Measurements from ENCODE around the gene TMEM178B.

DNA sequence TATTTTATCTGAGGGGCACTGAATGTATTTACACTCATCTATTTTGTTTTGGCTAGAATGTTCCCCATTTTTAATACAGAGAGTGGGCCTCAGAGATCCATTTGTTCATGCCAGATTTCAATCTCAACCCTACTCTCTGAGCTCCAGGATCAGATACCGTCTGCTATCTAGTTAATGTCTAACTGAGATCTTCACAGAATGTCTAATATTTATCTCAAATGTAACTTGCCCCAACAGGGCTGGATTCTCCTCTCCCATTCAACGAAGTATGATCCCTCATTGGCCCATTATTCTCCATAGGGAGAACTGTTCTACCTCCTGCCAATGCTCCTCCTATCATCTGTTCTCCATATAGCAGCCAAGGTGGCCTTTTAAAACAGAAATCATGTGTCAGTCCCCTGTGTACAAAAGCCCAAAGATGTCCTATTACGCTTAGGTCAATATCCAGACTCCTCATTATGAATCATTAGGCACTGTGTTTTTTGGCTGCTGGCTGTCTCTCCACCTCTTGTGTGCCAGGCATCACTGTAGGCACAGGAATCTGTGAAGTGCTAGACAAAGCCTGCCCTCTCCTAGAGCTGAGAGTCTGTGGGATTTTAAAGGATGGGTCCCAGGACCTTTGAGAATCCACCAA lies 308.0 kb downstream of the TMEM178B start:
- TF ChIP-seq, protein P1, sequence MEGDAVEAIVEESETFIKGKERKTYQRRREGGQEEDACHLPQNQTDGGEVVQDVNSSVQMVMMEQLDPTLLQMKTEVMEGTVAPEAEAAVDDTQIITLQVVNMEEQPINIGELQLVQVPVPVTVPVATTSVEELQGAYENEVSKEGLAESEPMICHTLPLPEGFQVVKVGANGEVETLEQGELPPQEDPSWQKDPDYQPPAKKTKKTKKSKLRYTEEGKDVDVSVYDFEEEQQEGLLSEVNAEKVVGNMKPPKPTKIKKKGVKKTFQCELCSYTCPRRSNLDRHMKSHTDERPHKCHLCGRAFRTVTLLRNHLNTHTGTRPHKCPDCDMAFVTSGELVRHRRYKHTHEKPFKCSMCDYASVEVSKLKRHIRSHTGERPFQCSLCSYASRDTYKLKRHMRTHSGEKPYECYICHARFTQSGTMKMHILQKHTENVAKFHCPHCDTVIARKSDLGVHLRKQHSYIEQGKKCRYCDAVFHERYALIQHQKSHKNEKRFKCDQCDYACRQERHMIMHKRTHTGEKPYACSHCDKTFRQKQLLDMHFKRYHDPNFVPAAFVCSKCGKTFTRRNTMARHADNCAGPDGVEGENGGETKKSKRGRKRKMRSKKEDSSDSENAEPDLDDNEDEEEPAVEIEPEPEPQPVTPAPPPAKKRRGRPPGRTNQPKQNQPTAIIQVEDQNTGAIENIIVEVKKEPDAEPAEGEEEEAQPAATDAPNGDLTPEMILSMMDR (IDR thresholded peaks at IDR 0.05), result no peak
- TF ChIP-seq POLR2A (IDR thresholded peaks at IDR 0.05), result no peak

Measured in lower leg skin (tissue), 3 donors.